ENCODE measurements around the gene DNM2.

Gene DNM2

DNA sequence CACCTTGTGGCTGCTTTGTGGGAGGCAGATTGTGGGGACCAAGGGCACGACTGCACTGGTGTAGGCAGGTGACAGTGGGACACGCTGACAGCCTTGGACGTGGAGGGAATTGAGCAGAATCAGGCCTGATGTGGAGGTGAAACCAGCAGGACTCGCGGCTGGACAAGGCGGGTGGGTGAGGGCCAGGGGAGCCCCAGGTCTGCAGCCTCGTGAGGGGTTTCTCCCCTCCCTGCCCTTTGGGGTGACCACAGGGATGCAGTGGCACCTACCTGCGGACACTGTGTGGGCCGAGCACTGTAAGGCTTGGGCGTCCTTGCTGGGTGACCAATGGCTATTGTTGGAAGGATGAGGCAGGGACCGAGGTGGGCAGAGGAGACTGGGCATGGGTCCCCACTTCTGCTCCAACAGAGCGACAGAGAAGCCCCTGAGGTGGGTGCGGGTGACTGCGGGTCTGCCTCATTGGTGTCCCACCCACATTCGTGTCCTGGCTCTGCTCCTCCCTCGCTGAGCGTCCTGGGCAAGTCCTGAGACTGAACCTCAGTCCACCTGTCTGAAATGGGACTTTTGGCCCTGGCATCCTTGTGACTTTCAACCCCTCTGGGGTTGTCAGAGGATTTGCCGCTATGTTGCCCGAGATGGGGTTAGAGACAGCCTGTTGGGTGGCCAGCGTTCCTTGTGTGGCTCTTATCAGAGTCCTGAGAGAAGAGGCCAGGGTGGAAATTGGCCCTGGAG is 30.5 kb downstream of the DNM2 start:
- TF ChIP-seq CTCF (IDR thresholded peaks at IDR 0.05; ENCODE audit: low read depth, low read length), result no peak
- DNase-seq (ENCODE audit: extremely low read depth, low read depth), result no peak

GRCh38 chr19:10748927-10749434 is 31.1 kb downstream of the DNM2 start:
- no peak for TF ChIP-seq CTCF (IDR thresholded peaks at IDR 0.05; ENCODE audit: low read depth, low read length)
- no peak for DNase-seq (ENCODE audit: extremely low read depth, low read depth)

- no peak for DNase-seq (ENCODE audit: extremely low read depth, low read depth)
- TF ChIP-seq CTCF (IDR thresholded peaks at IDR 0.05; ENCODE audit: low read depth, low read length), result no peak
Measured at GRCh38 chr19:10749435-10750384, 31.8 kb downstream of the DNM2 start.

DNA sequence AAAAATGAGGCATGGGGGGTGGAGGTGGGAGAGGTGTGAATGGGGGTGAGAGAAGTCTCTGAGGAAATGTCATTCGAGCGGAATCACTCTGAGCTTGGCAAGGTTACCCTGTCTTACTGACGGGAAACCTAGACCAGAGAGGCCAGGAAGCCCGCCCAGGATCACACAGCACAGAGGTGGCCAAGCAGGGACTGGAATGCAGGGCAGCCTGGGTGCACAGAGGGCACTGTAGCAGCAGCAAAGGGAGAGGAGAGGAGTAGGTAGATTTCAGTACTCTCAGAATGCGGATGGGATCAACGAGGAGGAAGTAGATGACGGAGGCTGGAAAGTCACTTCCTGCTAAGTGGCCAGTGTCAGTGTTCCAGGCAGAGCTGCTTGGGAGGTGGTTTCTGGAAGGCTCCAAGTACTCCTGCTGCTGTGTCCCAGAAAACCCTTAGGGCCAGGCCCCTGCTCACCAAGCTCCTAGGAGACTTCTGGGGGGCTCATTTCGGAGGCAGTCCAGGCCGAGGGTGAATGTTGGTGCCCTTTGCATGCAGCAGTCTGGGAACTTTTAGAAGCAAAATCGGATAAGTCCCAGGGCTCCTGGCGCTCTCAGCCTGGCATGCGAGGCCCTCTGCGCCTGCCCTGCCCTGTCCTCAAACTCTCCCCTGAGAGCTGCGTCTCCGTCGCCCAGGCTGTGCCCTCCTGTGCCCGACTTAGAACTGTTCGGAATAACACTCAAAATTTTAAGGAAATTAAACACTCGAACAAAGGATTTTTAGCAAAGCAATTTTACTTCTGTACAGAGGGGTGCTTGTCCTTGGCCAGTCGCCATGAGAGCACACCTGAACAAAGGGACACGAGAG is 33.5 kb downstream of the DNM2 start:
- no peak for DNase-seq (ENCODE audit: extremely low read depth, low read depth)
- TF ChIP-seq CTCF (IDR thresholded peaks at IDR 0.05; ENCODE audit: low read depth, low read length), result no peak

GRCh38 chr19:10752237-10752912 is 34.5 kb downstream of the DNM2 start:
- no peak for DNase-seq (ENCODE audit: extremely low read depth, low read depth)

More at GRCh38 chr19:10752237-10752912, 34.5 kb downstream of the DNM2 start:
- no peak for TF ChIP-seq CTCF (IDR thresholded peaks at IDR 0.05; ENCODE audit: low read depth, low read length)
